Breast epithelium (tissue), 3 donors: ENCODE measurements around the gene STRA8.

ENCODE experiments used
- CTCF ChIP-seq, 3 donors: fragments of 450-650 bp; IDR thresholded peaks; one replicate each; pipeline ENCODE4 v1.5.1; 2016 to 2017; ENCODE audit warnings: antibody characterized with exemption in 3 of 3, mild to moderate bottlenecking in 3 of 3, moderate library complexity in 3 of 3
- POLR2A ChIP-seq: fragments of 450-650 bp; IDR thresholded peaks from one replicate; pipeline ENCODE4 v1.6.1; 2016; ENCODE audit warnings: antibody characterized with exemption, mild to moderate bottlenecking, moderate library complexity

- TF ChIP-seq CTCF (IDR thresholded peaks at IDR 0.05) (no peak), POLR2A (no peak)
These were observed 50.5 kb downstream of the STRA8 start for GRCh38 chr7:135283959-135284638.
